DND-41 (cell line): ENCODE data around the gene FAM163B.

ENCODE experiments used
- EZH2 ChIP-seq: IDR thresholded peaks from 3 replicates; pipeline ENCODE4 v1.6.1; 2012; ENCODE audit warnings: borderline replicate concordance, low read depth, mild to moderate bottlenecking, moderate library complexity, low read length, inconsistent platforms; ENCODE audit not compliant: severe bottlenecking
- TF ChIP-seq, protein P1 (sequence below): IDR thresholded peaks from 2 replicates; pipeline ENCODE4 v1.5.1; 2012; ENCODE audit warnings: borderline replicate concordance, low read length, moderate library complexity, mild to moderate bottlenecking; ENCODE audit not compliant: poor library complexity, severe bottlenecking; ENCODE audit errors: extremely low read depth

DNA sequence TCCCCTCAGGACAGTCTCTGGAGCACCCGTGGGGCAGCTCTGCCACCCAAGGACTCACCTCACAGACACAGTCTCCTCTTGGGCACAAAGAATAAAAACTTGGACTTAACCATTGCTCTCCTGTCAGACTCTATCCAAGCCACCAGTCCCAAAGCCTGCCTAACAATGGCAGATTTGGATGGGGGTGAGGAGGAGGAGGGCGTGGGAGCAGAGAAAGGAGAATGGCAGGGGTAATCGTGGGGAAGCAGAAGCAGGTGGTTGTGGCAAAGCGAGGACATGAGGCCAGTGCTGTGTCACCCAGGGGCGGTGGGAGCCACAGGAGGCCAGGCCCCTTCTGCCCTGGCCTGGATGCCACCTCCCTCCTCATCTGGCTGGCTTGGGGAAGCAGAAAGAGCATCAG, 5.5 kb upstream of the FAM163B start:
- TF ChIP-seq, protein P1, sequence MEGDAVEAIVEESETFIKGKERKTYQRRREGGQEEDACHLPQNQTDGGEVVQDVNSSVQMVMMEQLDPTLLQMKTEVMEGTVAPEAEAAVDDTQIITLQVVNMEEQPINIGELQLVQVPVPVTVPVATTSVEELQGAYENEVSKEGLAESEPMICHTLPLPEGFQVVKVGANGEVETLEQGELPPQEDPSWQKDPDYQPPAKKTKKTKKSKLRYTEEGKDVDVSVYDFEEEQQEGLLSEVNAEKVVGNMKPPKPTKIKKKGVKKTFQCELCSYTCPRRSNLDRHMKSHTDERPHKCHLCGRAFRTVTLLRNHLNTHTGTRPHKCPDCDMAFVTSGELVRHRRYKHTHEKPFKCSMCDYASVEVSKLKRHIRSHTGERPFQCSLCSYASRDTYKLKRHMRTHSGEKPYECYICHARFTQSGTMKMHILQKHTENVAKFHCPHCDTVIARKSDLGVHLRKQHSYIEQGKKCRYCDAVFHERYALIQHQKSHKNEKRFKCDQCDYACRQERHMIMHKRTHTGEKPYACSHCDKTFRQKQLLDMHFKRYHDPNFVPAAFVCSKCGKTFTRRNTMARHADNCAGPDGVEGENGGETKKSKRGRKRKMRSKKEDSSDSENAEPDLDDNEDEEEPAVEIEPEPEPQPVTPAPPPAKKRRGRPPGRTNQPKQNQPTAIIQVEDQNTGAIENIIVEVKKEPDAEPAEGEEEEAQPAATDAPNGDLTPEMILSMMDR, result no peak
- no peak for TF ChIP-seq EZH2
